IPS-18a (cell line): ENCODE results near the gene LMO1.

Experiments used
- H3K27ac ChIP-seq: one replicate; pipeline ENCODE4 v1.5.1; 2013; ENCODE audit warnings: low read length
- H3K27me3 ChIP-seq: one replicate; pipeline ENCODE4 v1.6.1; 2013; ENCODE audit warnings: mild to moderate bottlenecking, low read length; ENCODE audit not compliant: control insufficient read depth, insufficient read depth
- H3K36me3 ChIP-seq: one replicate; pipeline ENCODE4 v1.6.1; 2013; ENCODE audit warnings: low read depth, low read length; ENCODE audit not compliant: control insufficient read depth
- H3K4me1 ChIP-seq: one replicate; pipeline ENCODE4 v1.6.1; 2013; ENCODE audit warnings: low read depth, low read length; ENCODE audit not compliant: control insufficient read depth
- H3K4me3 ChIP-seq: one replicate; pipeline ENCODE4 v1.5.1; 2013; ENCODE audit warnings: low read length
- H3K9ac ChIP-seq: one replicate; pipeline ENCODE4 v1.6.1; 2013; ENCODE audit warnings: mild to moderate bottlenecking, low read length, moderate library complexity
- H3K9me3 ChIP-seq: one replicate; pipeline ENCODE4 v1.6.1; 2013; ENCODE audit warnings: low read depth, low read length; ENCODE audit not compliant: control insufficient read depth

Gene LMO1

DNA sequence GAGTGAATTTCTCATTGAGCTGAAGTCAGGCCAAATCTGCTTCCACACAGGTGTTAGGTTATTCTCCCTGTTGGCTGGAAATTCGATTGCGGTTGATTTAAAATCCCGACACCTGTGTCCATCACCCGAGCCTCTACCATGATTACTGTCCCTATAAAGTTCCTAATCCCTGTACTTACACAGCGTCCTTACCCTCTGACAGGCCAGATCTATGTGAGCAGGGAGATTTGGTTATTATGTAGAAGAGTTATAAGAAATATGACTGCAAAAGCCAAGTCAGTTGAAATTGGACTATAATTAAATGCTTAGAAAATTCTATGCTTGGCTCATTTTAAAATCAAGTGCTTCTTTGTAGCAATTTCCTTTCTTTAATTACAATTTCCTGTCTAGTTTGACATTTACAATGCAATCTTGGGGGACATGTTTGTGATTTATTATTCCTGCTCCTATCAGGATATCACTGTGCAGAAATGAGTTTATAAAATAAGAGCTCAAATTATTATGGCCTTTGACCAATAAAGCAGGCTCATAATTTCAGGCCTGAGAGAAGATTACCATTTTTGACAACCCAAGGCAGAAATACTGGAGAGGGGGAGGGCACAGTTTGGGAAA is 32.5 kb upstream of the LMO1 start:
- Histone ChIP-seq H3K4me1 (no peaks in the 10 kb centered on the region), H3K9me3 (no peaks in the 10 kb centered on the region), H3K4me3 (no peak overlapping the region), H3K36me3 (no peaks in the 10 kb centered on the region), H3K27ac (no peak overlapping the region), H3K27me3 (no peaks in the 10 kb centered on the region), H3K9ac (no peak overlapping the region)

DNA sequence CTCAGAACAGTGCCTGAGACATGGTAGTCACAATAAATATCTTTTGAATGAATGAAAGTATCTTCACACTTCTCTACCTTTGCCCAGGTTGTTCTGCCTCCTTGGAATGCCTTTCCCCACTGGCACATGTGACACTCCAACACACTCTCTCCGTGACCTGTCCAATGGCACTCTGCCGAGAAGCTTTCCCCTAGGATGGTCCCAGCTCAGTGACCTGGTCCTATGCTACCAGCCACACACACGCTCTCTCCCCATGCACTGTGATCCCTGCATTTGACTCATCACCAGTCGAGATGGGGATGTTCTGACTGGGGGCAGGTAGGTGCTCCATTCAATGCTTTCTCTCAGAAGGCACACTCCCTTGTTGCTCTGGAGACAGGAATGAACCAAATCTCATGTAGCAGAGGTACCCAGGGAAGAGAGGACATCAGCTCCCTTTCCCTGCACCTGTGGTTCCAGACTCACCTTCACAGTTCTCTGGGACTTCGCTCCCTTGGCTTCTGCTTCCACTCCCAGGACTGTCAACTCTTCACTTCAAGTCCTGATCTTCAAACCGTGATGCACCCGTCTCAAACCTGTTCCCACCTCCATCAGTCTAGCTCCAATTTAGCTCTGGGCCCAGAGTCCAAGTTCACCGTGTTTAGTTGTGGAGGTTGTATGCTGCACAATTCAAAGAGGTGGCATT is 30.7 kb upstream of the LMO1 start:
- H3K27me3 ChIP-seq = no peaks in the 10 kb centered on the region
- H3K27ac ChIP-seq = no peak overlapping the region
- H3K4me1 ChIP-seq = no peaks in the 10 kb centered on the region
- no peak overlapping the region for H3K4me3 ChIP-seq
- no peaks in the 10 kb centered on the region for H3K36me3 ChIP-seq
- no peak overlapping the region for H3K9ac ChIP-seq
- H3K9me3 ChIP-seq = no peaks in the 10 kb centered on the region

DNA sequence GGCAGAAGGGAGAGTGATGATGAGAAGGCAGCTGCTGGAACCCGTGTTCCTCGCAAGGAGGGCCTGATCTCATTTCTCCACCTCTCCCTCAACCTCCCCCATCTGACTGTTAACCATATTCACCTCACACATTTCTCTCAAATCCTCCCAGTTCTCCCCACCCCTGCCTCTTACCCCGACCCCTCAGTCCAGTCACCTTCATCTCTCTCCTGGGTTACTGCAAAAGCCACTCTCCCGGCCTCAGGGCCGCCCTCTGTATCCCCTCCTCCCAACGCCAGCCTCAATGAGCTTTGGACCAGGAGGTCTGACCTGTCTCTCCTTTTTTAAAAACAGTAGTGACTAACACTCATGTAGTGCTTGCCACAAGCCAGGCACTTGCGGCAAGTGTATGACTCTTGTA is 29.5 kb upstream of the LMO1 start:
- Histone ChIP-seq H3K4me1 (no peaks in the 10 kb centered on the region), H3K36me3 (no peaks in the 10 kb centered on the region), H3K27me3 (no peaks in the 10 kb centered on the region), H3K4me3 (no peak overlapping the region), H3K9ac (no peak overlapping the region), H3K9me3 (no peaks in the 10 kb centered on the region), H3K27ac (no peak overlapping the region)

DNA sequence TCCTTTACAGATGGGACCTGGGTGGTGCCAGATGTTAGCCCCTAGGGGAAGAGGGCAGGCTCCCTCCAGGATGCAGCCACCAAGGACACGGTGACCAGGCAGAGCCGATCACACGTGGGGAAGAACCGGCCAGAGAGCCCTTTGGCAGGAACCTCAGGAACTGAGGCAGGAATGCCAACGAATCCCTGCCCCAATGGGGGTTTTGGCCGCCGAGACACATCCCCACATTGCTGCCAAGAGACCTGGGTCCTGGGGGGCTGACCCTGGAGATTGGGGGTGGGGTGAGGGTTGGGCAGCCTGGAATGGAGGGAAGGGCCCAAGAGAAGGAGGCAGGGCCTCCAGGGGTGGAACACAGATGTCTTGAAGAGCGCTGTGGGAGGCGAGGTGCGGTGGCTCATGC is 28.7 kb upstream of the LMO1 start:
- Histone ChIP-seq H3K4me3 (no peak overlapping the region), H3K9ac (no peak overlapping the region), H3K36me3 (no peaks in the 10 kb centered on the region), H3K27ac (no peak overlapping the region), H3K27me3 (no peaks in the 10 kb centered on the region), H3K4me1 (no peaks in the 10 kb centered on the region), H3K9me3 (no peaks in the 10 kb centered on the region)

DNA sequence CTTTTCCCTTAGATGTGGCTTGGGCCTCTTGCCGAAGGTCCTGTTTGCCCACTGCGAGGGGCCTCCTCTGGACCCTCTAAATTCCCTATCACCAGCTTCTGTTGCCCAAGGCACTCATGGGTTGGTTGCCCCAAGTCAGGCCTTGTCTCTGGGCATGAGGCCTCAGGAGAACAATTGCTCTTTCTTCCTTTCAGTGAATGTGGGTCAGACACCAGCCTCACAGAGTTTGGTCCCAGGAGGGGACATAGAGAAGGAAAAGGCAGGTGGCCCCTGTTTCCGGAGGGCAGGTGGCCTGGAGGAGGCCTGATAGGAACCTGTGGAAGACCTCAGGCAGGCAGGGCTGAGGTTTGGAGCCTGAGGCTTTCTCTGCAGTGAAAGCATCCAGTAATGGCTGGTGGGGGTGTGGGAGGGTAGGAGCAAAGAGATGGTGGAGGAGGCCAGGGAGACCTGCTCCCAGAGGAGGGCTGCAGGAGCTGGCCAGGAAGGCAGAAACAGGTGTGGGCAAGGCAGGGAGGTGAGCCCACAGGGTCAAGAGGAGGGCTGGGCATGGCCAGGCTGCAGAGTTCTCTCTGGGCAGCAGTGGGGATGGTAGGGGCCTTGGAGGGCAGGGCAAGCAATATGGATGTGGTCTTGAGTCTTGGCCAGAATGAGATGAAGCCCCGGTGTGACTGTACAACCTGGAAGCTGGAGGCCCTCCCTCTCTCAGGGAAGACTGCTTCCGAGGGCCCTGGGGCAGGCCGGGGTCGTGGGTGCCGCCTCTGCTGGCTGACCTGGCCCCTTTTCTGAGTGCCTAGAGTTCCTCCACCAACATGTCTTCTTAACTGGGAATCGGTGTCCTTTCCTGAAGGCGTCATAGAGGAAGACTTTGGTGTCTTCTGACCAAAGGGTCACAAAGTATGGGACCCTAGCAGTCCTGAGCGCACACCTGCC is 28.0 kb upstream of the LMO1 start:
- H3K27me3 ChIP-seq = no peaks in the 10 kb centered on the region

DNA sequence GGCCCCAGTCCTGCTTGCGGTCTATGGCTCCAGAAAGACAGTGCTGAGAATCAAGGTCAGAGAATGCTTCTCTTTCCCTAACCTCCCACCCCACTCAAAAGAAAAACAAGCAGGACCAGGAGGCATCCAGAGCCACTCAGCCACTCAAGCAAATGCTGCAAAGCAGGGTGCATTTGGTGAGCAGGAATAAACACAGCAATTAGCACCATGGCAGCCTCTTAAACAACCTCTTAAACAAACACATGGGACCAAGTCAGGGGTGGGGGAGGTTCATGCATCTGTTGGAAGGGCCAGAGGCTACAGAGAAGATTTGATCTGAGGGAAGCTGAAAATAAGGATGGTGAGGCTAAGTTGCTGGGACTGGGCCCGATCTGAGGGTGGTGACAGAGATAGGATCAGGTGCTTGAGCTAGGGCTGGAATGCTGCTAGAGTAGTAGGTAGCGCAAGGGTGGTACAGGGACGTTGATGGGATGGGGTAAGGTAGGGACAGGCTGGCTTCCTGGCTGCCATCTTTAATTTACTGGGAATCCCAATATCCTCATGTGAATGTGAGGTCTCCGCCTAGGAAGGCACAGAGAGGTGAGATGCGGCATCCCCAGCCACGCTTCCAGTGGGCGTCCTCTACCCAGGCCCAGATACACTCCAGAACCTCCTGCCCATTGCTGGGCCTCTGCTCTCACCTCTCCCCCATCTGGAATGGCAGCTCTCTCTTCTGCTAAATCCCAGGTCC is 26.6 kb upstream of the LMO1 start:
- H3K27ac ChIP-seq = no peak overlapping the region
- H3K9me3 ChIP-seq = no peaks in the 10 kb centered on the region
- no peaks in the 10 kb centered on the region for H3K36me3 ChIP-seq
- no peaks in the 10 kb centered on the region for H3K27me3 ChIP-seq
- no peak overlapping the region for H3K4me3 ChIP-seq
- H3K9ac ChIP-seq = no peak overlapping the region
- no peaks in the 10 kb centered on the region for H3K4me1 ChIP-seq

More for the DNA sequence above, 28.0 kb upstream of the LMO1 start:
- Histone ChIP-seq H3K4me1 (no peaks in the 10 kb centered on the region), H3K36me3 (no peaks in the 10 kb centered on the region), H3K27ac (no peak overlapping the region), H3K9me3 (no peaks in the 10 kb centered on the region), H3K4me3 (no peak overlapping the region), H3K9ac (no peak overlapping the region)

DNA sequence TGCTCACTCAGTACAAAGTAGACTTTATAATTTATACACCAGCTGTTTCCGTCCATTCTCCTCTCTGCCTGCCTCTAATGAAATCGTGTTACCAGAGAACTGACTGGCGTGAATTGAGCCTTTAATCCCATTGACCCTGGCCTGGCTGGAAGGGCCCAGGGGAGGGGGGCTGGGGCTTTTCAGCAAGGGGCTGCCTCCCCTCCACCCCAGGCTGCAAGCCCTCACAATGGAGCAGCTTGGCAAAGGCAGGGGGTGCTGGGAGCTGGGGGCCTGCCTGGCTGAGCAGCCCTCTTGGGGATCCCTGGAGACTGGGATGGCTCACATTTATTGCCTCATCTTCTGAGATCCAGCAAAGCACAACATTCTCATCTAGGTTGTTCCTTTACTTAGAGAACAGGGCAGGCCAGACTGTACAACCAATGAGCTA is 25.8 kb upstream of the LMO1 start:
- Histone ChIP-seq H3K9me3 (no peaks in the 10 kb centered on the region), H3K27ac (no peak overlapping the region), H3K4me3 (no peak overlapping the region), H3K36me3 (no peaks in the 10 kb centered on the region), H3K27me3 (no peaks in the 10 kb centered on the region), H3K4me1 (no peaks in the 10 kb centered on the region), H3K9ac (no peak overlapping the region)

DNA sequence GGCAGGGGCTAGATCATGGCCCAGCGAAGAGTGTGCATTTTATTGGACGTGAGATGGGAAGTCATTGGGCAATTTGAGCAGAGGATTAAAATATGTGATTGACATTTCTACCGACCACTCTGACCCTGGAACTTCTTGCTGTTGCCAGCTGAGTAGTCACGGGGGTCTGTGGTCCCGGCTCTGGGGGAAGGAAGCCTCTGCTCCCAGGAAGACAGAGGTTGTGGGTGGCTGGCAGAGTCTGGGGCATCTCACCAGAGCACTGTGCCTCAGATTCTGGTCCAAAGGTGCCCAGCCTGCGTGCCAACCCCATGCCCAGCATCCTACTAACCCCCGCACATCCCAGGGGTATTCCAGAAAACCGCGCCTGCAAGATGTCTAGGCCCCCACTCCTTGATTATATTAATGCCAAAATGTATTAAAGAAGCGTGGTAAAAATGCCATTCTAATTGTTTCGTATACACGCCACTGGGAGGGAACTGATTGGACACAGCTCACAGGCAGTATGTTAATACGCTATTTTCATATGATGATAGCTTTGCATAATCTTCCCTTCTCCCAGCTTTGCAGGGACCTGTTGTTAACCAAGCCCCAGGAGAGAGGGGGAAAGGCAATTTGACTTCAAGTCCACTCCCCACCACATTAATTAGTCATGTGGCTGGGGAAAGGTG is 25.3 kb upstream of the LMO1 start:
- no peaks in the 10 kb centered on the region for H3K27me3 ChIP-seq
- H3K4me3 ChIP-seq = no peak overlapping the region
- no peaks in the 10 kb centered on the region for H3K36me3 ChIP-seq
- no peak overlapping the region for H3K9ac ChIP-seq
- H3K27ac ChIP-seq = no peak overlapping the region
- H3K4me1 ChIP-seq = peaks cover 1% of the 10 kb centered on the region
- H3K9me3 ChIP-seq = no peaks in the 10 kb centered on the region

DNA sequence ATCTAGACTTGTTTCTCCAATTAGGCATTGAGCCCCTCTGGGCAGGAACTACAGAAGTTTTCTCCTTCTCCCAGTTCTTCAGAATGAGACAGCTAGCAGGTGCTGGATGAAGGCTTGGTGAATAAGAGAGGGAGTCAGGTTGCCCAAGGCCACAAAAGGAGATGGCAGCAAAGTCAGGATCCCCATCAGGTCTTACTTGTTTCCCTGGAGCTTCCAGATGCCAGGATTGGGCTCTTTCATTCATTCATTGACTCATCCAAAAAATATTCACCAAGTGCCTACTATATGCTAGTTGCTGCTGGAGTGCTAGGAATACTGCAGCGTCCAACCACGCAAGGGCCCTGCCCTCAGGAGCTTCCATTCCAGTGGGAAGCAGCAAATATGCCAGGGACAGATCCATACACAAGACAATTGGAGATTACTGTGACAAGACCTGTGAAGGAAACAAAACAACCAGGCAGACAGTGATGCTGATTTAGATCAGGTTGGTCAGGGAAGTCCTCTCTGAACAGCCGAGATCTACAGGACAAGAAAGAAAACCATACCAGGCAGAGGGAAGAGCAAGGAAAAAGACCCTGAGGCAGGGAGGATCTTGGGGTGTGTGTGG is 24.6 kb upstream of the LMO1 start:
- Histone ChIP-seq H3K4me3 (no peak overlapping the region), H3K36me3 (no peaks in the 10 kb centered on the region), H3K4me1 (peaks cover 3% of the 10 kb centered on the region), H3K9ac (no peak overlapping the region), H3K27me3 (peaks cover under 1% of the 10 kb centered on the region), H3K9me3 (no peaks in the 10 kb centered on the region), H3K27ac (no peak overlapping the region)

DNA sequence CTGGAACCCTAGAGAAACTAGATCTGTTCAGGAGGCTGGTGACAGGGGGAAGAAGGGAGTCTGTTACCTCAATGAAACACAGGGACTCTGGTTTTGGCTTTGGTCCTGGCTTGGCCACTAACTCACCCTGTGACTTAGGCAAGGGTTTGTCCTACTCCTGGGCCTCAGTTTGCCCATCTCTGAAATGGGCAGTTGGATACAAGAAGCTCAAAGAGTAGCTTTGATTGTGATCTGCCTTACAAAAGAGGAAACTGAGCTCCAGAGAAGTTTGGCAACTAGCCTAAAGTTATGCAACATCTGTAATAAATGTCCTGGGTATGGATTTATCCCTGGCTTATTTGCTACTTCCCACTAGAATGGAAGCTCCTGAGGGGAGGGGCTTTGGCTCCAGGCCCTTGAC is 24.0 kb upstream of the LMO1 start:
- Histone ChIP-seq H3K9ac (no peak overlapping the region), H3K27ac (no peak overlapping the region), H3K4me3 (no peak overlapping the region), H3K4me1 (peaks cover 3% of the 10 kb centered on the region), H3K36me3 (no peaks in the 10 kb centered on the region), H3K9me3 (no peaks in the 10 kb centered on the region), H3K27me3 (peaks cover 6% of the 10 kb centered on the region)
